Spleen (tissue), 7 donors: Measurements from ENCODE around the gene RGS14.

Experiments
- CTCF ChIP-seq, 11 experiments: fragments of 200-600 bp in 7 of 11; fragments of 450-650 bp in 4 of 11; sonication (generic) in 4 of 11; IDR thresholded peaks in 8 of 11; conservative IDR thresholded peaks in 3 of 11; 1 replicate in 7 of 11; 2 replicates in 4 of 11; pipeline versions ENCODE4 v1.4.0 to v1.8.0; 2016 to 2021; ENCODE audit warnings: antibody characterized with exemption in 11 of 11, inconsistent platforms in 4 of 11, mild to moderate bottlenecking in 1 of 11
- POLR2A ChIP-seq, 3 donors: fragments of 450-650 bp; IDR thresholded peaks; one replicate each; pipeline ENCODE4 v1.5.1; 2017; ENCODE audit warnings: antibody characterized with exemption in 3 of 3, mild to moderate bottlenecking in 1 of 3
- donor health status: DM: no; HTN: no; CAD: no; lungs with moderate emphysema.
- donor health status: DM: no; HTN: no; CAD: no.
- donor health status: DM: no; HTN: no; CAD: no.

GRCh38 chr5:177380805-177381126 lies 23.0 kb downstream of the RGS14 start:
- TF ChIP-seq CTCF (IDR thresholded peaks at IDR 0.05 in 8 of 11, conservative IDR thresholded peaks at IDR 0.05 in 3 of 11) (no peak), POLR2A (IDR thresholded peaks at IDR 0.05) (no peak)
